Measurements from ENCODE around the gene ITGB3.

Gene ITGB3

GRCh38 chr17:47238321-47239010, 15.2 kb upstream of the ITGB3 start:
- Histone ChIP-seq H4K20me1 (ENCODE audit: low read depth, low read length) (no peaks in the 10 kb centered on the region), H3K9me3 (ENCODE audit: insufficient read depth, low read length) (peaks cover 18% of the 10 kb centered on the region; the same call in 1 of the 2 replicates), H3K27ac (ENCODE audit: low read depth, low read length) (no peak overlapping the region), H2AFZ (ENCODE audit: low read depth, low read length, severe bottlenecking) (no peak overlapping the region), H3K27me3 (ENCODE audit: low read length) (no peaks in the 10 kb centered on the region), H3K36me3 (ENCODE audit: low read length) (no peaks in the 10 kb centered on the region), H3K9me2 (replicated peaks; ENCODE audit: insufficient read depth, low read length) (no peaks in the 10 kb centered on the region), H3K79me2 (ENCODE audit: insufficient read depth, low read length) (no peaks in the 10 kb centered on the region), H3K9ac (ENCODE audit: low read length) (no peak overlapping the region), H3F3A (ENCODE audit: insufficient read depth) (no peaks in the 10 kb centered on the region), H3K4me2 (ENCODE audit: low read depth, low read length, poor library complexity, severe bottlenecking) (no peak overlapping the region), H3K4me3 (ENCODE audit: insufficient read depth, low read length, poor library complexity, severe bottlenecking) (no peak overlapping the region)
- TF ChIP-seq EZH2phosphoT487 (conservative IDR thresholded peaks at IDR 0.05; ENCODE audit: low read length) = no peak
- TF ChIP-seq CTCF (IDR thresholded peaks at IDR 0.05; ENCODE audit: insufficient read depth, low read length, poor library complexity, severe bottlenecking) = no peak

- no peak overlapping the region for H3K27ac ChIP-seq (ENCODE audit: low read depth, low read length)
- no peaks in the 10 kb centered on the region for H3K9me2 ChIP-seq (replicated peaks; ENCODE audit: insufficient read depth, low read length)
- no peaks in the 10 kb centered on the region for H3K79me2 ChIP-seq (ENCODE audit: insufficient read depth, low read length)
- H3K9me3 ChIP-seq (ENCODE audit: insufficient read depth, low read length) = peaks cover 18% of the 10 kb centered on the region; the same call in 1 of the 2 replicates
- no peaks in the 10 kb centered on the region for H3F3A ChIP-seq (ENCODE audit: insufficient read depth)
- no peak overlapping the region for H2AFZ ChIP-seq (ENCODE audit: low read depth, low read length, severe bottlenecking)
- no peak overlapping the region for H3K9ac ChIP-seq (ENCODE audit: low read length)
- no peaks in the 10 kb centered on the region for H4K20me1 ChIP-seq (ENCODE audit: low read depth, low read length)
- no peak overlapping the region for H3K4me3 ChIP-seq (ENCODE audit: insufficient read depth, low read length, poor library complexity, severe bottlenecking)
- H3K36me3 ChIP-seq (ENCODE audit: low read length) = no peaks in the 10 kb centered on the region
- H3K27me3 ChIP-seq (ENCODE audit: low read length) = no peaks in the 10 kb centered on the region
- H3K4me2 ChIP-seq (ENCODE audit: low read depth, low read length, poor library complexity, severe bottlenecking) = no peak overlapping the region
- TF ChIP-seq EZH2phosphoT487 (conservative IDR thresholded peaks at IDR 0.05; ENCODE audit: low read length) (no peak), CTCF (IDR thresholded peaks at IDR 0.05; ENCODE audit: insufficient read depth, low read length, poor library complexity, severe bottlenecking) (no peak)
These were observed 14.0 kb upstream of the ITGB3 start for GRCh38 chr17:47239619-47239966.

- H3K9ac ChIP-seq (ENCODE audit: low read length) = no peak overlapping the region
- H2AFZ ChIP-seq (ENCODE audit: low read depth, low read length, severe bottlenecking) = no peak overlapping the region
- no peaks in the 10 kb centered on the region for H3K36me3 ChIP-seq (ENCODE audit: low read length)
- H3K4me2 ChIP-seq (ENCODE audit: low read depth, low read length, poor library complexity, severe bottlenecking) = no peak overlapping the region
- no peaks in the 10 kb centered on the region for H3K79me2 ChIP-seq (ENCODE audit: insufficient read depth, low read length)
- no peaks in the 10 kb centered on the region for H4K20me1 ChIP-seq (ENCODE audit: low read depth, low read length)
- H3K27me3 ChIP-seq (ENCODE audit: low read length) = no peaks in the 10 kb centered on the region
- peaks cover 18% of the 10 kb centered on the region; the same call in 1 of the 2 replicates for H3K9me3 ChIP-seq (ENCODE audit: insufficient read depth, low read length)
- no peaks in the 10 kb centered on the region for H3F3A ChIP-seq (ENCODE audit: insufficient read depth)
- TF ChIP-seq CTCF (IDR thresholded peaks at IDR 0.05; ENCODE audit: insufficient read depth, low read length, poor library complexity, severe bottlenecking) (no peak), EZH2phosphoT487 (conservative IDR thresholded peaks at IDR 0.05; ENCODE audit: low read length) (no peak)
- no peaks in the 10 kb centered on the region for H3K9me2 ChIP-seq (replicated peaks; ENCODE audit: insufficient read depth, low read length)
- H3K4me3 ChIP-seq (ENCODE audit: insufficient read depth, low read length, poor library complexity, severe bottlenecking) = no peak overlapping the region
- no peak overlapping the region for H3K27ac ChIP-seq (ENCODE audit: low read depth, low read length)
These were observed 13.5 kb upstream of the ITGB3 start for GRCh38 chr17:47239967-47240651.

Measured in SU-DHL-6 (cell line).